OCI-LY3 (cell line): ENCODE results near the gene AHNAK2.
A peak's percentile ranks its signal among the peaks of the same experiment; 100 is the strongest.

Experiments used
- EZH2phosphoT487 ChIP-seq: fragments of 200-600 bp; shearing (Covaris generic); IDR thresholded peaks from 2 replicates; pipeline ENCODE4 v1.6.1; 2018; ENCODE audit warnings: antibody characterized with exemption, mixed run types, low read depth
- TF ChIP-seq, protein P1 (sequence below): fragments of 200-600, 300-600 bp; sonication (generic); IDR thresholded peaks from 2 replicates; pipeline ENCODE4 v1.5.1; 2014; ENCODE audit warnings: antibody characterized with exemption, low read length, low read depth

DNA sequence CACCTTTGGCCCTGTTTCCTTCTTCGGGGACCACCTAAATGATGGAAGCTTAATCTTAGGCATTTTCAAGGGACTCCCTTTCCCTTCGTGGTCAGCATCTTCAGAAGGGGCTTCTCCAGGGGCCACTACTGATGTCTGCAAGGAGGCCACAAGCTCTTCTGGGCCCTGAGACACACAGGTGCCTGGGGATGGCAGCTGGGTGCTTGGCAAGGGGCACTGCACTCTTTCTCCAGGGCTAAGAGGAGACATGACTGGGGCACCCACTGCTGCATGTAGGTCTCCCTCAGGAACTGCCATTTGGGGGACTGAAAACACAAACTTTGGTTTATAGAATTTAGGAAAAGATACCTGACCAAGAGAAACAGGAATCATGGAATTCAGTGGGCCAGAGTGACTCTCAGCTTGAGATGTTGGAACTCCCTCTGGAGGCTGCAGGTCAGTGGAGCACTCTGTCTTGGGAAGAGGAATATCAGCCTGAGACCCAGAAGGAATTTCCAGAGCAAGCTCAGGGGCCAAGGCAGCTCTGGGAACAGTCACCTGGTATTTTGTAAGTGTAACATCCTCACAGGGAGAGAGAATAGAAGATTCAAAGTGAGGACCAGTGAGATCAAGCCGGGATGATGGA, 37.5 kb downstream of the AHNAK2 start:
- TF ChIP-seq, protein P1, sequence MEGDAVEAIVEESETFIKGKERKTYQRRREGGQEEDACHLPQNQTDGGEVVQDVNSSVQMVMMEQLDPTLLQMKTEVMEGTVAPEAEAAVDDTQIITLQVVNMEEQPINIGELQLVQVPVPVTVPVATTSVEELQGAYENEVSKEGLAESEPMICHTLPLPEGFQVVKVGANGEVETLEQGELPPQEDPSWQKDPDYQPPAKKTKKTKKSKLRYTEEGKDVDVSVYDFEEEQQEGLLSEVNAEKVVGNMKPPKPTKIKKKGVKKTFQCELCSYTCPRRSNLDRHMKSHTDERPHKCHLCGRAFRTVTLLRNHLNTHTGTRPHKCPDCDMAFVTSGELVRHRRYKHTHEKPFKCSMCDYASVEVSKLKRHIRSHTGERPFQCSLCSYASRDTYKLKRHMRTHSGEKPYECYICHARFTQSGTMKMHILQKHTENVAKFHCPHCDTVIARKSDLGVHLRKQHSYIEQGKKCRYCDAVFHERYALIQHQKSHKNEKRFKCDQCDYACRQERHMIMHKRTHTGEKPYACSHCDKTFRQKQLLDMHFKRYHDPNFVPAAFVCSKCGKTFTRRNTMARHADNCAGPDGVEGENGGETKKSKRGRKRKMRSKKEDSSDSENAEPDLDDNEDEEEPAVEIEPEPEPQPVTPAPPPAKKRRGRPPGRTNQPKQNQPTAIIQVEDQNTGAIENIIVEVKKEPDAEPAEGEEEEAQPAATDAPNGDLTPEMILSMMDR = peak; percentile 19
- no peak for TF ChIP-seq EZH2phosphoT487
